GM18498 (cell line): ENCODE results near the gene WWC2.

Experiments
- ATAC-seq: cut with Tn5 transposase; IDR thresholded peaks from one replicate; pipeline ENCODE4 v1.9.1; 2021; ENCODE audit warnings: mild to moderate bottlenecking, moderate library complexity; ENCODE audit not compliant: unreplicated experiment

Gene WWC2

GRCh38 chr4:183164963-183165362 lies 65.9 kb downstream of the WWC2 start:
- no peak for ATAC-seq

- ATAC-seq = no peak
Measured at GRCh38 chr4:183165376-183165775, 66.3 kb downstream of the WWC2 start.

GRCh38 chr4:183170894-183171293 lies 71.8 kb downstream of the WWC2 start:
- ATAC-seq = no peak

GRCh38 chr4:183171484-183172267 lies 72.6 kb downstream of the WWC2 start:
- no peak for ATAC-seq

- ATAC-seq = no peak
Measured at GRCh38 chr4:183172881-183173280, 73.8 kb downstream of the WWC2 start.

GRCh38 chr4:183173580-183174526 lies 74.8 kb downstream of the WWC2 start:
- no peak for ATAC-seq

- no peak for ATAC-seq
Measured at GRCh38 chr4:183175631-183176232, 76.7 kb downstream of the WWC2 start.

- ATAC-seq = no peak
Measured at GRCh38 chr4:183177001-183177400, 77.9 kb downstream of the WWC2 start.

- ATAC-seq = no peak
Measured at GRCh38 chr4:183178201-183178600, 79.1 kb downstream of the WWC2 start.

- ATAC-seq = no peak
Measured at GRCh38 chr4:183180096-183180495, 81.0 kb downstream of the WWC2 start.

- ATAC-seq = no peak
Measured at GRCh38 chr4:183180621-183181020, 81.6 kb downstream of the WWC2 start.

- ATAC-seq = no peak
Measured at GRCh38 chr4:183181081-183181480, 82.0 kb downstream of the WWC2 start.

GRCh38 chr4:183182873-183183725 lies 84.0 kb downstream of the WWC2 start:
- ATAC-seq = no peak

GRCh38 chr4:183183906-183184535 lies 85.0 kb downstream of the WWC2 start:
- ATAC-seq = no peak

- ATAC-seq = no peak
Measured at GRCh38 chr4:183185018-183185417, 86.0 kb downstream of the WWC2 start.

GRCh38 chr4:183185559-183185958 lies 86.5 kb downstream of the WWC2 start:
- no peak for ATAC-seq

- ATAC-seq = no peak
Measured at GRCh38 chr4:183186813-183187212, 87.8 kb downstream of the WWC2 start.

GRCh38 chr4:183190900-183191527 lies 92.0 kb downstream of the WWC2 start:
- no peak for ATAC-seq

GRCh38 chr4:183191630-183192029 lies 92.6 kb downstream of the WWC2 start:
- ATAC-seq = no peak

- ATAC-seq = no peak
Measured at GRCh38 chr4:183192571-183192970, 93.5 kb downstream of the WWC2 start.
